ENCODE results near the gene NPHS2. TPM values are rescaled to one million over a fixed set of nuclear protein-coding genes. Genes with fewer than 3 reads are reported as not detected.

Gene NPHS2
- total RNA-seq (2014; rRNA removed; shearing (Covaris generic)) = not detected in 2 replicates

- DNase-seq (ENCODE audit: low read depth) = no peak
These were observed at the start of gene NPHS2 for GRCh38 chr1:179575497-179576314. Gene NPHS2, minus strand, starts transcription at chr1:179575948. Its CDS starts 84 bp downstream, at chr1:179575864.

- no peak for DNase-seq (ENCODE audit: low read depth)
These were observed 36.6 kb upstream of the NPHS2 start for GRCh38 chr1:179612361-179612760.

- DNase-seq (ENCODE audit: low read depth) = no peak
These were observed 25.3 kb upstream of the NPHS2 start for GRCh38 chr1:179601093-179601492.

GRCh38 chr1:179599623-179600249 lies 24.0 kb upstream of the NPHS2 start:
- peak; percentile 22 for DNase-seq (ENCODE audit: low read depth)

- no peak for DNase-seq (ENCODE audit: low read depth)
These were observed 22.9 kb upstream of the NPHS2 start for GRCh38 chr1:179598631-179599030.

- no peak for DNase-seq (ENCODE audit: low read depth)
These were observed 16.1 kb upstream of the NPHS2 start, which contains the start of gene TDRD5 for GRCh38 chr1:179591592-179592580. Gene TDRD5, plus strand, starts transcription at chr1:179591832. Its CDS starts 784 bp downstream, at chr1:179592616.

- no peak for DNase-seq (ENCODE audit: low read depth)
These were observed 15.5 kb upstream of the NPHS2 start for GRCh38 chr1:179591253-179591591.

GRCh38 chr1:179590671-179591070 lies 14.9 kb upstream of the NPHS2 start:
- no peak for DNase-seq (ENCODE audit: low read depth)

- no peak for DNase-seq (ENCODE audit: low read depth)
These were observed 13.8 kb upstream of the NPHS2 start for GRCh38 chr1:179589509-179589908.

- DNase-seq (ENCODE audit: low read depth) = no peak
These were observed 12.8 kb upstream of the NPHS2 start for GRCh38 chr1:179588425-179589024.

- DNase-seq (ENCODE audit: low read depth) = no peak
These were observed 11.6 kb upstream of the NPHS2 start for GRCh38 chr1:179587336-179587735.

GRCh38 chr1:179586107-179586823 lies 10.5 kb upstream of the NPHS2 start:
- peak; percentile 38 for DNase-seq (ENCODE audit: low read depth)

- no peak for DNase-seq (ENCODE audit: low read depth)
These were observed 8.1 kb upstream of the NPHS2 start for GRCh38 chr1:179583771-179584320.

- DNase-seq (ENCODE audit: low read depth) = no peak
These were observed 761 bp upstream of the NPHS2 start for GRCh38 chr1:179576509-179576908.

GRCh38 chr1:179558078-179558477 lies 17.7 kb downstream of the NPHS2 start:
- DNase-seq (ENCODE audit: low read depth) = no peak

- DNase-seq (ENCODE audit: low read depth) = no peak
These were observed 21.3 kb downstream of the NPHS2 start for GRCh38 chr1:179554427-179554826.

- peak; percentile 66 for DNase-seq (ENCODE audit: low read depth)
These were observed 24.7 kb downstream of the NPHS2 start for GRCh38 chr1:179550746-179551682.

GRCh38 chr1:179549368-179549700 lies 26.4 kb downstream of the NPHS2 start:
- no peak for DNase-seq (ENCODE audit: low read depth)

- DNase-seq (ENCODE audit: low read depth) = no peak
These were observed 26.9 kb downstream of the NPHS2 start for GRCh38 chr1:179548666-179549367.
